CD4-positive, alpha-beta memory T cell (primary cell): ENCODE measurements around the gene TMPRSS12. TPM values are rescaled to one million over a fixed set of nuclear protein-coding genes. Genes with fewer than 3 reads are reported as not detected.

ENCODE experiments used
- polyA plus RNA-seq, 2 donors: library from polyadenylated mRNA; unstranded; fragments of 300-500 nt; fragmentation: Illumina TruSeq; gene quantifications; one replicate each; pipeline ENCODE4 v1.2.3, GENCODE V29; 2021
- total RNA-seq, 2 experiments: library from RNA; stranded (reverse); gene quantifications; one replicate each; pipeline ENCODE4 v1.2.3, GENCODE V29; 2021

The TMPRSS12 gene
- total and polyA plus RNA-seq, 4 experiments from 2014 or later, result not detected

Other genes with a start within 250 kb of the TMPRSS12 start
- 10 to 100 TPM; 52.2 to 52.3 TPM for gene ATF1, start 78.8 kb upstream of the TMPRSS12 start, total RNA-seq
- gene ATF1, start 78.8 kb upstream of the TMPRSS12 start, polyA plus RNA-seq, result 10 to 100 TPM; 48.7 to 50.8 TPM
- gene HIGD1C, start 109.6 kb downstream of the TMPRSS12 start, total RNA-seq, result not detected
- not detected for gene HIGD1C, start 109.6 kb downstream of the TMPRSS12 start, polyA plus RNA-seq
- 10 to 100 TPM; 55.1 to 62.7 TPM for gene SLC11A2, start 183.5 kb downstream of the TMPRSS12 start, total RNA-seq
- gene SLC11A2, start 183.5 kb downstream of the TMPRSS12 start, polyA plus RNA-seq, result 10 to 100 TPM in 1 of 2 donors, 1 to 10 TPM in 1; 7.4 to 18.9 TPM
- 10 to 100 TPM; 83.7 to 93.3 TPM for gene LETMD1, start 205.4 kb downstream of the TMPRSS12 start, total RNA-seq
- gene LETMD1, start 205.4 kb downstream of the TMPRSS12 start, polyA plus RNA-seq, result 10 to 100 TPM; 32.6 to 36.6 TPM
- gene CSRNP2, start 240.7 kb downstream of the TMPRSS12 start, total RNA-seq, result 10 to 100 TPM; 34.1 to 35.0 TPM
- gene CSRNP2, start 240.7 kb downstream of the TMPRSS12 start, polyA plus RNA-seq, result 1 to 10 TPM; 4.6 to 6.3 TPM